ENCODE measurements around the gene C3. TPM values are rescaled to one million over a fixed set of nuclear protein-coding genes. Genes with fewer than 3 reads are reported as not detected.
"Not testable (repeated sequence)": the region's sequence is repeated elsewhere in the genome, so short reads cannot be mapped to it uniquely, and the experiment has no call there.

The C3 gene
- total RNA-seq, 5 donors from 2014 or later (not counting 1 experiment from before 2014, with no cell fraction given), result 1.1 to 10.6 (median 7.6) TPM; not detected in 1

DNA sequence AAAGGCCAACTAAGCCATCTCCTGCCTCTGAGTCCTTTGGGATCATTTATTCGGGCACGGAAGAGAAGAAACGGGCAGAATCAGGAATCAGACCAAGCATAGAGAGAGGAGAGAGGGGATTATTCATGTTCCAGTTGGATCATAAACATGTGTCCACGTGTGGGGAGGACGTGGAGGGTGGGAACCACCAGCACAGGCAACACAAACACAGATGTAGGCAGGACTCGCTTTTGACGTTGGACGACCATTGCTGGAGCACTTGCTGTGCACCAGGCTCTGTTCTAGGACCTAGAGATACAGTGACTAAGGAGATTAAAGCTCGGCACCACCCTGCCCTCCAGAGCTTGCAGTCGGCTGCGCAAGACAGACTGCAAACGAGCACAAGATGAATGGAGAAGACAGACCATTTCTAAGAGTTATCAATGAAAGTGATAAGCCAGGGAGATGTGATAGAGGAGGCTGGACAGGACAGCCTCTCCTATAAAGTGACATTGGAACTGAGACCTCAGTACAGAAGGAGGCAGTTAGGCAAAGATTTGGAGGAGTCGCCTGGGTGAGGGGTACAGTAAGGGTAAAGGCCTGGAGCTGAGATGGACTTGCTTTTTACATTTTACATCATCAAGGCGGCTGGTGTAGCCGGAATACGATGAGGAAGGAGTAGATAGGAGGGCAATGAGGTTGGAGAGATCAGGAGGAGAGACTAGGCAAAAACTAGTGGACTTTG lies 46.1 kb upstream of the C3 start:
- H3K4me3 Mint-ChIP-seq, result peak overlapping the region; percentile 87 to 89 (median 87)
- H3K27ac ChIP-seq (ENCODE audit: low read length), result peak overlapping the region; percentile 96
- peaks cover 32 to 38% (median 34%) of the 10 kb centered on the region in 3 donors for H3K4me1 Mint-ChIP-seq
- H3K36me3 ChIP-seq (ENCODE audit: control insufficient read depth in 2 of 2, extremely low read depth in 1 of 2, insufficient read depth in 1 of 2, low read length in 1 of 2), result peaks cover 0 to 13% of the 10 kb centered on the region in 2 donors
- H3K27me3 ChIP-seq (replicated peaks in 1 of 2; ENCODE audit: control insufficient read depth in 2 of 2, extremely low read depth in 1 of 2, insufficient read depth in 2 of 2, low read length in 1 of 2), result no peaks in the 10 kb centered on the region
- 33% methylated on average over 13 of the region's 16 CpGs for WGBS (ENCODE audit: insufficient coverage)
- no peaks in the 10 kb centered on the region for H3K27me3 Mint-ChIP-seq
- ATAC-seq (replicated peaks in 1 of 4) (no peak), DNase-seq (peak in 2 of 35 experiments; percentile 15 to 34)
- H3K4me3 ChIP-seq (ENCODE audit: control insufficient read depth in 1 of 2, extremely low read depth in 1 of 2, low read length in 1 of 2), result peak overlapping the region; percentile 70 to 87
- H3K9me3 ChIP-seq, result no peaks in the 10 kb centered on the region
- peaks cover under 1% of the 10 kb centered on the region for H3K36me3 Mint-ChIP-seq
- peak overlapping the region; percentile 93 to 94 for H3K27ac Mint-ChIP-seq
- ChIA-PET CTCF (no interaction called here), POLR2A (no interaction called here)
- H3K4me1 ChIP-seq (ENCODE audit: control insufficient read depth in 1 of 2, extremely low read depth in 1 of 2, insufficient read depth in 2 of 2, low read length in 2 of 2), result peaks cover 17 to 51% of the 10 kb centered on the region in 2 experiments
- H3K9me3 Mint-ChIP-seq, result no peaks in the 10 kb centered on the region

DNA sequence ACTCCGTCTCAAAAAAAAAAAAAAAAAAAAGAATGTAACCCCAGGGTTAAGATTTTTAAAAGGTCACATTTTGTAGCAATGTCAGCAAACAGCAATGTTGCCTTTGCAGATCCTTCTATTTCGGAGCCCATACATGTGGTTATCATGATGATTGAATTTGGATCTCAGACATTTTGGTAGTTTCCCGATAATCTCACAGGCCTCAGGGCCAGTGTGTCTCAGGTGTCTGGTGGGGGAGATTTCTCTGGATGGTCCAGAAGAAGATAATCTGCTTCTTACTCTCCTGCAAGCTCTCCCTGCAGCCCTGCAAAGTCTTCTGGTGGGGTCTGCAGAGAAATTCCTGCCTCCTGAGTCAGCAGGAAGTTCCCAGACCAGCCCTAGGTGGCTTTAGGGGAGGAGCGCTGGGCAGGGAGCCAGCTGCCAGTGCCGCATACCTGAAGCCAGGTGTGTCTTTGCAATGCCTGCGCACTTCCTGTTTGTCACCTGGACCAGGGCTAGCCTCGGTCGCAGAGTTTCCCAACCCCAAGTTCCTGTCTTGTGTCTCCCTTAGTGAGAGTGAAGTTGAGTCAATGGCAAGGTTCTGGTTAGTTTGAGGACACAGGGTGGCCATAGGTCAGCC lies 45.4 kb upstream of the C3 start:
- peaks cover 7% of the 10 kb centered on the region for H3K36me3 Mint-ChIP-seq
- H3K4me3 Mint-ChIP-seq, result peak overlapping the region; percentile 87 to 89 (median 87)
- H3K27me3 ChIP-seq (replicated peaks in 1 of 2; ENCODE audit: control insufficient read depth in 2 of 2, extremely low read depth in 1 of 2, insufficient read depth in 2 of 2, low read length in 1 of 2), result no peaks in the 10 kb centered on the region
- peak overlapping the region; percentile 93 to 94 for H3K27ac Mint-ChIP-seq
- H3K9me3 ChIP-seq, result no peaks in the 10 kb centered on the region
- H3K9me3 Mint-ChIP-seq, result no peaks in the 10 kb centered on the region
- 17% methylated on average over 5 of the region's 8 CpGs for WGBS (ENCODE audit: insufficient coverage)
- CTCF ChIA-PET, result no interaction called here
- H3K4me3 ChIP-seq (ENCODE audit: control insufficient read depth in 1 of 2, extremely low read depth in 1 of 2, low read length in 1 of 2), result peak overlapping the region; percentile 70 to 87
- ATAC-seq (replicated peaks in 1 of 4), result no peak
- peaks cover 17 to 51% of the 10 kb centered on the region in 2 experiments for H3K4me1 ChIP-seq (ENCODE audit: control insufficient read depth in 1 of 2, extremely low read depth in 1 of 2, insufficient read depth in 2 of 2, low read length in 2 of 2)
- no peaks in the 10 kb centered on the region for H3K27me3 Mint-ChIP-seq
- POLR2A ChIA-PET, result no interaction called here
- H3K4me1 Mint-ChIP-seq, result peaks cover 29 to 38% (median 34%) of the 10 kb centered on the region in 3 donors
- peak in 11 of 35 experiments; percentile 14 to 49 (median 28) for DNase-seq
- H3K27ac ChIP-seq (ENCODE audit: low read length), result peak overlapping the region; percentile 96
- peaks cover 0 to 20% of the 10 kb centered on the region in 2 donors for H3K36me3 ChIP-seq (ENCODE audit: control insufficient read depth in 2 of 2, extremely low read depth in 1 of 2, insufficient read depth in 1 of 2, low read length in 1 of 2)

GRCh38 chr19:6762253-6762797 lies 41.9 kb upstream of the C3 start:
- peaks cover 6 to 47% of the 10 kb centered on the region in 2 donors for H3K36me3 ChIP-seq (ENCODE audit: control insufficient read depth in 2 of 2, extremely low read depth in 1 of 2, insufficient read depth in 1 of 2, low read length in 1 of 2)
- H3K4me3 ChIP-seq (ENCODE audit: control insufficient read depth in 1 of 2, extremely low read depth in 1 of 2, low read length in 1 of 2); H3K27me3 Mint-ChIP-seq; H3K9me3 Mint-ChIP-seq; DNase-seq; H3K27ac Mint-ChIP-seq; CTCF ChIA-PET; POLR2A ChIA-PET; H3K27me3 ChIP-seq (replicated peaks in 1 of 2; ENCODE audit: control insufficient read depth in 2 of 2, extremely low read depth in 1 of 2, insufficient read depth in 2 of 2, low read length in 1 of 2); ATAC-seq (replicated peaks in 1 of 4); H3K27ac ChIP-seq (ENCODE audit: low read length); H3K9me3 ChIP-seq; H3K4me3 Mint-ChIP-seq: not testable (repeated sequence)
- H3K36me3 Mint-ChIP-seq, result peaks cover 26% of the 10 kb centered on the region
- peaks cover 21 to 30% (median 30%) of the 10 kb centered on the region in 3 donors for H3K4me1 Mint-ChIP-seq
- peaks cover 11 to 32% of the 10 kb centered on the region in 2 experiments for H3K4me1 ChIP-seq (ENCODE audit: control insufficient read depth in 1 of 2, extremely low read depth in 1 of 2, insufficient read depth in 2 of 2, low read length in 2 of 2)
- WGBS (ENCODE audit: insufficient coverage), result no CpG with 5 or more reads among the region's 8 CpGs

- peaks cover 26% of the 10 kb centered on the region for H3K36me3 Mint-ChIP-seq
- ATAC-seq (replicated peaks in 1 of 4), result peak in 1 of 4 experiments; percentile 61
- Histone ChIP-seq H3K4me1 (ENCODE audit: control insufficient read depth in 1 of 2, extremely low read depth in 1 of 2, insufficient read depth in 2 of 2, low read length in 2 of 2) (peaks cover 5 to 21% of the 10 kb centered on the region in 2 experiments), H3K27ac (ENCODE audit: low read length) (no peak overlapping the region), H3K4me3 (ENCODE audit: control insufficient read depth in 1 of 2, extremely low read depth in 1 of 2, low read length in 1 of 2) (no peak overlapping the region), H3K36me3 (ENCODE audit: control insufficient read depth in 2 of 2, extremely low read depth in 1 of 2, insufficient read depth in 1 of 2, low read length in 1 of 2) (peaks cover 9 to 48% of the 10 kb centered on the region in 2 donors), H3K9me3 (no peaks in the 10 kb centered on the region), H3K27me3 (replicated peaks in 1 of 2; ENCODE audit: control insufficient read depth in 2 of 2, extremely low read depth in 1 of 2, insufficient read depth in 2 of 2, low read length in 1 of 2) (no peaks in the 10 kb centered on the region)
- ChIA-PET POLR2A (interaction anchor here in 1 of 2 donors (0.6 to 0.7 kb wide), 2 partner anchors 219 to 291 kb away, joined by 3 to 6 read pairs; no protein-coding TSS in a partner anchor), CTCF (no interaction called here)
- peak in 3 of 35 experiments; percentile 35 to 42 (median 39) for DNase-seq
- H3K9me3 Mint-ChIP-seq, result no peaks in the 10 kb centered on the region
- peak overlapping the region in 1 of 2 donors; percentile 11 for H3K27ac Mint-ChIP-seq
- peaks cover 11 to 22% (median 21%) of the 10 kb centered on the region in 3 donors for H3K4me1 Mint-ChIP-seq
- no peaks in the 10 kb centered on the region for H3K27me3 Mint-ChIP-seq
- WGBS (ENCODE audit: insufficient coverage), result 86% methylated on average over 1 of the region's 4 CpGs
- H3K4me3 Mint-ChIP-seq, result no peak overlapping the region
Measured at GRCh38 chr19:6761053-6761676, 40.7 kb upstream of the C3 start.

- Mint-ChIP-seq H3K27me3 (no peaks in the 10 kb centered on the region), H3K4me3 (no peak overlapping the region), H3K9me3 (no peaks in the 10 kb centered on the region), H3K4me1 (peaks cover 6 to 16% (median 15%) of the 10 kb centered on the region in 3 donors), H3K27ac (peak overlapping the region in 1 of 2 donors; percentile 16), H3K36me3 (peaks cover 26% of the 10 kb centered on the region)
- H3K9me3 ChIP-seq, result no peaks in the 10 kb centered on the region
- 99% methylated on average over 12 of the region's 17 CpGs for WGBS (ENCODE audit: insufficient coverage)
- ChIA-PET POLR2A (interaction anchor here in 1 of 2 donors (0.6 kb wide), 1 partner anchor 219 kb away, joined by 3 read pairs; no protein-coding TSS in a partner anchor), CTCF (no interaction called here)
- DNase-seq (no peak), ATAC-seq (replicated peaks in 1 of 4) (no peak)
- no peak overlapping the region for H3K4me3 ChIP-seq (ENCODE audit: control insufficient read depth in 1 of 2, extremely low read depth in 1 of 2, low read length in 1 of 2)
- peaks cover 9 to 48% of the 10 kb centered on the region in 2 donors for H3K36me3 ChIP-seq (ENCODE audit: control insufficient read depth in 2 of 2, extremely low read depth in 1 of 2, insufficient read depth in 1 of 2, low read length in 1 of 2)
- H3K4me1 ChIP-seq (ENCODE audit: control insufficient read depth in 1 of 2, extremely low read depth in 1 of 2, insufficient read depth in 2 of 2, low read length in 2 of 2), result peaks cover 0 to 15% of the 10 kb centered on the region in 2 experiments
- H3K27me3 ChIP-seq (replicated peaks in 1 of 2; ENCODE audit: control insufficient read depth in 2 of 2, extremely low read depth in 1 of 2, insufficient read depth in 2 of 2, low read length in 1 of 2), result no peaks in the 10 kb centered on the region
- H3K27ac ChIP-seq (ENCODE audit: low read length), result no peak overlapping the region
Measured at GRCh38 chr19:6760606-6761005, 40.2 kb upstream of the C3 start.

All from T-cell (primary cell).